ENCODE measurements around the gene POGZ. TPM values are rescaled to one million over a fixed set of nuclear protein-coding genes. Genes with fewer than 3 reads are reported as not detected.
"Not testable (repeated sequence)": the region's sequence is repeated elsewhere in the genome, so short reads cannot be mapped to it uniquely, and the experiment has no call there.

The POGZ gene
- total RNA-seq, 1 donor from 2014 or later: 37.7 TPM

DNA sequence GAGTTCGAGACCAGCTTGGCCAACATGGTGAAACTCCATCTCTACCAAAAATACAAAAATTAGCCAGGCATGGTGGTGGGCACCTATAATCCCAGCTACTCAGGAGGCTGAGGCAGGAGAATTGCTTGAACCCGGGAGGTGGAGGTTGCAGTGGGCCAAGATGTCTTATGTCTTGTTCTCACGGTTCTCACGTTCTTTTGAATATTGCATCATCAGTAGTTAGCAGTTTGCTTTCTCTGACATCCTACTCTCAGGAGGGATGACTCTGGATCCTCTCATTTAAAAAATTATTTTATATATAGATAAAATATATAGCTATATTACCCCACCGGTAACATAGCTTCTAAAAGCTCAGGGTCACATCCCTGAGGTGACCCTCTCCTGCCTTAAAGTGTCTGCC lies 63.0 kb downstream of the POGZ start:
- not testable (repeated sequence) for ATAC-seq; DNase-seq (ENCODE audit: missing footprints)
- intact Hi-C loops (cut with DNase I): loop anchor here (5.0 kb wide), 1 partner anchor 94 kb away; no protein-coding TSS in a partner anchor

DNA sequence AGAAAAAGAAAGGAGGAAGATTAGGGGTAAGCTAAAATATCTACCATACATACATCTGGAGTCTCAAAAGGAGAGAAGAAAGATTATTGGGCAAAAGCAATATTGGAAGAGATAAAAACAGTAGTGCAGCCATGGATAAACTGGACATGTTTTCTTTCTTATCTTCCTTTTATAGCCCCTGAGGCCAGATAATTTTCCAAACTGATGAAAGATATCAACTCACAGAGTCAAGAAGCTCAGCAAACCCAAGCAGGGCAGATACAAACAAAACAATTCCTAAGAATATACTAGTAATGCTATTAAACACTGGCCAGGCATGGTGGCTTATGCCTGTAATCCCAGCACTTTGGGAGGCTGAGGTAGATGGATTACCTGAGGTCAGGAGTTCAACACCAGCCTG lies 65.7 kb downstream of the POGZ start:
- ATAC-seq (no peak), DNase-seq (ENCODE audit: missing footprints) (no peak)
- intact Hi-C loops (cut with DNase I): no loop called here

DNA sequence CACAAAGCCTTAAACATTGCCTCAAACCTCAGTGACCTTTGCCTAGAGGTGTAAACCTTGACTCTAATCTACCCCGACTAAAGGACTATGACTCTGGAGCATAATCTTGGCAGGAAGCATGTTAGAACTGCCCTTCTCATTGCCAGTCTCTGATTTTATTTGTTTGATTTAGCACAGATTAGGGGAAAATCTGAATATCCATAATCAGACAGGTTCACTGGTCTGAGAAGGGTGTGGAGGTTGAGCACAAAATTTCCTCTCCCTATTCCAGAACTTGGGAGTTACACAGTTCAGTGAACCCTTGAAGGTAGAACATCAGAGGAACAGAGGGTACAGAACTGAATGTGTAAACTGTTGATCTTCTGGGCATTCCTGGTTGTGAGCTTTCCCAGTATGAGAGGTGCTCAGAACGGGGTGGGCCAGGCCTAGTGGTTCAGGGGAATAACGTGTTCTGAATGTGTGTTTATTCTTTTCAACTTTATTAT lies 68.2 kb downstream of the POGZ start:
- no peak for ATAC-seq
- no peak for DNase-seq (ENCODE audit: missing footprints)
- intact Hi-C loops (cut with DNase I): no loop called here

DNA sequence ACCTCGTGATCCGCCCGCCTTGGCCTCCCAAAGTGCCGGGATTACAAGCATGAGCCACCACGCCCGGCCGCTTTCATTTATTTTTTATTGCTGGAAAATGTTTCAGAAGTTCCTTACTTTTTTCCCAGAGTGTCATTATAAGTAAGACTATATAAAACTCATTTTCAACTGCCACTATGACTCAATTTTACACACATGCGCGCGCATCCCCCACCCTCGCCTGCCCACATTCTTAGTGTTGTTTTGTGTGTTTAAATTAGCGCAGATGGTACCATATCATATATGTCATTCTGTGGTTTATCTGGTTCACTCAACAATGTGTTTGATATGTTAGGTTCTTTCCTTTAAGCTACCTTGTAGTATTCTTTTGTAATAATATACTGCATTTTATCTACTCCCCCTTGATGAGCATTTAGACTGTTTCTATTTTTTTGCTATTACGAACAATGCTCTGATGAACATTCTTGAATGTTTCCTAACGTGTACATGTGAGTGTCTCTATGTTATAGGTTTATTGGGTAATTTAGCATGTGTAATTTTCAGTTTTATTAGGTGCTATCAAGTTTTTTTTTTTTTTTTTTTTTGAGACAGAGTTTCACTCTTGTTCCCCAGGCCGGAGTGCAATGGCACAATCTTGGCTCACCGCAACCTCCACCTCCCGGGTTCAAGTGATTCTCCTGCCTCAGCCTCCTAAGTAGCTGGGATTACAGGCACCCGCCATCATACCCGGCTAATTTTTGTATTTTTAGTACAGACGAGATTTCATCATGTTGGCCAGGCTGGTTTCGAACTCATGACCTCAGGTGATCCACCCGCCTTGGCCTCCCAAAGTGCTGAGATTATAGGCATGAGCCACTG lies 68.8 kb downstream of the POGZ start:
- ATAC-seq; intact Hi-C loops (cut with DNase I); DNase-seq (ENCODE audit: missing footprints): not testable (repeated sequence)

DNA sequence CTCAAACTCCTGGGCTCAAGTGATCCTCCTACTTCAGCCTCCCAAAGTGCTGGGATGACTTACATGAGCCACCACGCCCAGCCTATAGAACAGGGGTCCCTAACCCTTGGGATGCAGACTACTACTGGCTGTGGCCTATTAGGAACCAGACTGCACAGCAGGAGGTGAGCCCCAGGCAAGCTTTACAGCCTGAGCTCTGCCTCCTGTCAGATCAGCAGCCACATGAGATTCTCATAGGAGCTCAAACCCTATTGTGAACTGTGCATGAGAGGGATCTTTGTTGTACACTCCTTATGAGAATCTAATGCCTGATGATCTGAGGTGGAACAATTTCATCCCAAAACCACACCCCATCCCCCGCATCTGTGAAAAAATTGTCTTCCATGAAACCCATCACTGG lies 73.3 kb downstream of the POGZ start:
- intact Hi-C loops (cut with DNase I): no loop called here
- DNase-seq (ENCODE audit: missing footprints) (no peak), ATAC-seq (no peak)

DNA sequence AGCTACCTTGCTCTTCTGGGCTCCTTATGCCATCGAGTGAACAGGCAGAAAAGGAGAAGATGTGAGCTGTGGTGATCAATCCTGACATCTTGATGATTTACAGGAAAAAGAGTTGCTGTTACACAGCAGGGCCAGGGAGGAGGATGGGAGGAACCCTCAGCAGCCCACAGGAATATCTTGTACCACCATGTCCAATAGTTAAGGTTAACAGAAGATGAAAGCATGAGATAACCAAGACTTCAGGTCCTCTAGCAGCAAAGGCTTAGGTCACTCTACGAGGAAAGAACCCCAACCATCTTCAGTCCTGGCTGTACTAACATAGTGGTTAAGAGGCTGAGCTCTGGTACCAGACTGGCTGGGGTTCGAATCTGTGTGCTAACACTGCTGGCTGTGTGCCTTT lies 74.7 kb downstream of the POGZ start:
- intact Hi-C loops (cut with DNase I): no loop called here
- DNase-seq (ENCODE audit: missing footprints) (no peak), ATAC-seq (no peak)

DNA sequence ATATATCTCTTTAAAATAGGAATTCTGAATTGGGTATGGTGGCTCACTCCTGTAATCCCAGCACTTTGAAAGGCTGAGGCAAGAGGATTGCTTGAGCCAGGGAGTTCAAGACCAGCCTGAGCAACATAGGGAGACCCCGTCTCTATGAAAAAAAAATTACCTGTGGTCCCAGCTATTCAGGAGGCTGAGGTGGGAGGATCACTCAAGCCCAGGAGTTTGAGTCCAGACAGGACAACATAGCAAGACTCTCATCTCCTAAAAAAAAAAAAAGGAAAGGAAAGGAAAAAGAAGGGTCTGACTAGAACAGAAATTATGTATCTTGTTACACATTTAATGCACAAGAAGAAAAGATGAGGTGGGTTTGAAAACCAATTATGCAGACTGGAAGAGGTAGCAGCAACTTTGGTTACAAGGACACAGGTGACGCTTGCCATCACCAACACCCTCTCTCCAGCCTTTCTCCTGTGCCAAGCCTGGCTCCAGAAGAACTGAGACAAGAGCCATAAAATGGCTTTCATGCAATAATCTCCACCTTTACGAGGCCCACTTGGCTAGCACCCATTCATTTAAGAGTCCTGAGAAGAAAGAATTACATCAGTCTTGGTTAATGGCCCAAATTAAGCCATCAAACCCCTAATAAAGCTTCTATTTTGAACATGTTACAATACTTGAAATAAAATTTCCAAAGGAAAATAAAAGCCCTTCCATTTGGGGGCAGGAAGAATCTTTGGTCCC lies 82.0 kb downstream of the POGZ start:
- intact Hi-C loops (cut with DNase I): no loop called here
- ATAC-seq (no peak), DNase-seq (ENCODE audit: missing footprints) (no peak)

DNA sequence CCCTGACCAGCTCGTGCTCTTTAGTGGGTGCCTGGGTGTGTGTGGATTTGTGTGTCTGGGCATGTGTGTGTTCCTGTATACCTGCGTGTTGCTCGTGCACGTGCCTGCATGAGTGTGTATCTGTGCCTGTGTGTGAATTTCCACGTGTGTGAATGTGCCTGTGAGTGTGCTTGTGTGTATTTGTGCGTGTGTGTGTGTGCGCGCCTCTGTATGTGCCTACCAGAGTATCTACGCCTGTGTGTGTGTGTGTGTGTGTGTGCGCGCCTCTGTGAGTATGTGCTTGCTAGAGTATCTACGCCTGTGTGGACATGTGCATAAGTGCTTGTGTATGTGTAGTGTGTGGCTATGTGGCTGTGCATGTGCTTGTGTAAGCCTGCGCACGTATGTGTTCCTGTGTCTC lies 86.1 kb downstream of the POGZ start:
- DNase-seq (ENCODE audit: missing footprints) (no peak), ATAC-seq (no peak)
- intact Hi-C loops (cut with DNase I): no loop called here

DNA sequence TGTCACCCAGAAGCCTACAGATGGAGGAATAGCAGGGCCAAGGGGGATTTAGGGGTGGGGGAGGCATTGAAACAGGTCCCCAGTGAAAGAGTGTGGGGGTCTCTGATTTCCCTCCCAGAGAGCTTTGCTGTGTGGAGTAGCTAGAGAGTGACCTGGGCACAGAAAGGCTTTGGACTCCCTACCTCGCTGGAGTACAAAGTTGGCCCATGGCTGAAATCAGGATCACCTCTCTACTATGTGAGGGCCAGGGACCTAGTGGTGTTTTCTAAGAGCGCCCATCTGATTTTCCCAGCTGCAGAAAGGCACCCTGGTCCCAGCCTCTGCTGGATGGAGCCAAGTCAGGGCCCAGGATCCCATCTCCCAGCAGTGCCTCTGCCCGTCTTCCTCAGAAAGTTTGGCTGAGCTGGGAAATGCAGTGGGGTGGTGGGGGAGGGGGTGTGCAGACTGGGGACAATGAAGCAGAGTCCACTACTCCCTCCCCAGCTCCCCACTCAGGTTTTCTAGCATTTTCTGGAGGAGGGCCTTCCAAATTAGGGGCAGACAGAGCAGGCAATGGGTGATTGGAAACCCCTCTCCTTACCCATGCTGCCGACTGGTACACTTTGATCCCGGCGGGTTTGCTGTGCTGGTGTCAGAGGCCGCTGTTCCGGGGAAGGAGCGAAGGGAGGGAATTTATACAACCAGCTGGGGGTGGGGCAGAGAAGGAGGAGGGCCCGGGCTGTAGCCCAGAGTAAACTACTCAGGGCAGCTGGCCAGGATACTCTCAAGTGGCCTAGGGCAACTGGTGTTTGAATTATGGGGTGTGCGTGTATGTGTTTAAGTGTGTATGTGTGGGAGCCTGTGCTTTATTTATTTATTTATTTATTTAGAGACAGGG lies 87.0 kb downstream of the POGZ start, which contains the start of gene SELENBP1:
SELENBP1 (minus strand) TSS at position 648 of the 877 bp plus-strand sequence; CDS start at position 584, 64 bp downstream.
- peak; percentile 88 for DNase-seq (ENCODE audit: missing footprints)
- ATAC-seq: peak; percentile 86
- intact Hi-C loops (cut with DNase I): loop anchor here (1.0 kb wide), 1 partner anchor 27 kb away; the partner anchor contains the start of gene PSMB4

DNA sequence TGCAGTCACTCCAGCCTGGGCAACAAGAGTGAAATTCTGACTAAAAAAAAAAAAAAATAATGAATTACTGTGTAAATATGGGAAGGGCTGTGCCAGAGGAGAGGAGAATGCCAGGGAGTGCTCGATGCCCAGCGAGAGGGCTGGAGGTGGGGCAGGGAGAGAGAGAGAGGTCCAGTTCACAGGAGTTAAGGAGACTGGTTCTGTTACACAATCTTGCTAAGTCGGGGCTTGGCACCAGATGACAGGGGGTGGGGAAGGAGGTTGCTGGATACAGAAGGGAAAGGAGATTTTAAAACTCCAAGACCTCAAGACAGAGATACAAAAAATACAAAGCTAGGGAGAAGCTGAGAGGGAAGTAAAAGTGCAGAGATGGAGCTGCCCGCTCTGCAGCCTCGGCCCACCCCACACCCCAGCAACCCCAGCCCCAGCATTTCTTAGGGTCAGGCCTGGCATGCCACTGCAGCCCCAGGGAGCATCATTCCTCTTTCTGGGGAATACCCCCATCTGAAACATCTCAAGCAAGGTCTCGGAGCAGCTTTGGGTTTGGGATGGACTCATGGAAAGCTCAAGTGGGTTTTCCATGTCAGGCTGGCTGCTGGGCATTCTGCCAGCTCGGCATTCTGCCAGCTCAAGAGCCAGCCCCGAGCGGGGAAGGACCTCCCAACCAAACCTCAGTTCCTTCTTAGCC lies 87.8 kb downstream of the POGZ start:
- intact Hi-C loops (cut with DNase I): loop anchor here (1.0 kb wide), 1 partner anchor 28 kb away; the partner anchor contains the start of gene PSMB4
- DNase-seq (ENCODE audit: missing footprints): peak; percentile 76
- ATAC-seq: peak; percentile 45

DNA sequence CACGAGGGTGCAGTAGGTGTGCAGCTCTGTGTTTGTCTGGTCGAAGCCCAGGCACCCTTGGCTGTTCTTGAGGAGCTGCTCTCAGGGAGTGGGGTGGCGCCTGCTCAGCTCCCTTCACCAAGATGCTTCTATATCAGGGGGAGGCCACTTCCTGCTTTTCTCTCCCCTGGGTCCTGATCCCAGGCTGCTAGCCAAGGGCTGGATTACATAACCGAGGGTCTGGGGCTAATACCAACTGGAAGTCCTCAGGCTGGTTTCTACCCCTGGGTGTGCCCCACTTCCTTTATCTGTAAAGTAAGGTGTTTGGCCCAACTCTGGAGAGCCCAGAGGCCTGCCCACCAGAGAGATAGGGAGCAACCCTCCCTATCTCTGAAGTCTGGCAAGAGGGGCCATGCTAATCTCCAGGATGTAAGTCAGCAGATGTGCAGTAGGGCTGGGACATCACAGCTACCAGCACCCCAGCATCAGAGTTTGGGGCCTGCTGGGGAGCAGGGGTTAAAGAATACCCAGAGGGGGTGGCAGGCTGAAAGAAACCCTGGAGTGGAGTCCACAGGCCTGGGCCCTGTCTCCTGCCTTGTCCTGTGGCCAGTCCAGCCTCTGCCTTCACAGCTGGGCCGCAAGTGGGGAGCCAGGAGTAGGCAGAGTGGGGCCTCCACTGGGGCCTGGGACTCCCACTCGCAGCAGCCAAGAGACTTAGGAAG lies 88.9 kb downstream of the POGZ start:
- ATAC-seq: peak; percentile 52
- intact Hi-C loops (cut with DNase I): no loop called here
- no peak for DNase-seq (ENCODE audit: missing footprints)

DNA sequence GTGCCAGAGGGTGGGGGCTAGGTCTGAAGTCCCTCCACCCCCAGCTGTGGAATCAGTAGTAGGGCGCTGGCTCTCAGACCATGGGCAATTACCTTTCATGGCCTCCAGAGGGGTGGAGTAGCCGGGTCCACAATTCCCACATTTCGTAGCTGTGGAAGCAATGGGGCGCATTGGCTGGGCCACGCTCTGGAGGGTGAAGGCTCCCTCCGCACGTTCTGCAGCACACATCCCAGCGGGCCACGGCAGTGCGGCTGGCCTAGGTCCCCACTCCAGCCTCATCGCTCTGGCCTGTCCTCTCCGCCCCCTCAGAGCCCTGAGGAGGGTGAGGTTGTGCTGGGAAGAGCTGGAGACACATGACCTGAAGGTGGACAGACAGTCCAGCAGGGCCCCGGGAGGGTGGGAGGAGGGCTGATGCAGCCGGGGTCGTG lies 89.7 kb downstream of the POGZ start:
- DNase-seq (ENCODE audit: missing footprints) (no peak), ATAC-seq (no peak)
- intact Hi-C loops (cut with DNase I): no loop called here

DNA sequence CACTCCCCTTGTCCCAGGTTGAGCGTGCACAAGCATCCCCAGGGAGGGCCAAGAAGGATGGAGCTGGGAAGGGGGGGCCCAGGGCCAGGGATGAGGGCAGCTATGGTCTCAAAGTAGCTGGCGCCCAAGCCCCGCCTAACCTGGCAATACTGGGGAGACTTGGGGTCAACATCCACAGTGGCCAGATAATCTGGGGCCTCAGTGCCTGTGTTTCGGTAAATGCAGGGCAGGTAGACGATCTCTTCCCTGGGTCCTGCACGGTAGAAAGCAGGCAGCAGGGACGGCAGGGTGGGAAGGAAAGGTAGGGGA lies 90.0 kb downstream of the POGZ start:
- no peak for ATAC-seq
- intact Hi-C loops (cut with DNase I): no loop called here
- no peak for DNase-seq (ENCODE audit: missing footprints)

DNA sequence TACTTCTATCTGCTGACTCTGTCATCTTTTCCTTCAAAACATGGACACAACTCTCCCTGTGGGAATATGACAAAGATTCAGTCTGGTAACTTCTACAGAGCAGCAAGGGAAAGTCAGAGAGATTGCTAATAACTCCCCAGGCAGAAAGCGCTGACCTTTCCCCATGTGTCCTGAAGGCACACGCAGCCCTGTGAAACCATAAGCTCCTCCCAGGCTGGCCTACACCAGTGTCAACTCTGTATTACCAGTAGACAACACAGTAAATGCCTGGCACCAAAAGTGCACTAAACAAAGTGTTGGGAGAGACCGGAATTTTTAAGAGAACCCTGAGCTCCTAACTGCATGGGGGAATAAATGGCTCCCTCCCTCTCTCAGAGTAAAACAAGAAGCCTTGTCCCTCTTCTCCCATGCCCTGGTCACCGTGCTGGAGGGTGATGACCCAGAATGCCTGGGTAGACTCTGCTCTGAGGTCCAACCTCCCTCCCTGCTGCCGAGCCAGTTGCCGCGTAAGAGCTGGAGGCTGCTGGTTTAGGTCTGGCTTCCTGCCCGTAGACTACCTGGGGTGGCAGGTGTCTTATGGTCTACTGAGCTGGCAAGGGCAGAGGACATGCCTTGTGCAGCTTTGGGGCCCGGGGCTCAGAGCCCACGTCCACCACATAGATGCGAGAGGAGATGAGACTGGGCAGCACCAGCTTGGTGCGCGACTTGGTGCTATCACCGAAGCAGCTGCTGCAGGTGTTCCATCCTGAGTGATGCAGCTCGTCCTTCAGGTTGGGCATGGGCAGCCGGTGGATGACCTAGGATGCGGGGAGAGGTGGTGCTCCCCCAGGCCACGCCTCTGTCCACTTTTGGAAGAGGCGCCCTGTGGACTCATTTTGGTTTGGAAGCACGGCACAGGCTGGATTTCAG lies 90.6 kb downstream of the POGZ start:
- ATAC-seq (no peak), DNase-seq (ENCODE audit: missing footprints) (no peak)
- intact Hi-C loops (cut with DNase I): no loop called here

DNA sequence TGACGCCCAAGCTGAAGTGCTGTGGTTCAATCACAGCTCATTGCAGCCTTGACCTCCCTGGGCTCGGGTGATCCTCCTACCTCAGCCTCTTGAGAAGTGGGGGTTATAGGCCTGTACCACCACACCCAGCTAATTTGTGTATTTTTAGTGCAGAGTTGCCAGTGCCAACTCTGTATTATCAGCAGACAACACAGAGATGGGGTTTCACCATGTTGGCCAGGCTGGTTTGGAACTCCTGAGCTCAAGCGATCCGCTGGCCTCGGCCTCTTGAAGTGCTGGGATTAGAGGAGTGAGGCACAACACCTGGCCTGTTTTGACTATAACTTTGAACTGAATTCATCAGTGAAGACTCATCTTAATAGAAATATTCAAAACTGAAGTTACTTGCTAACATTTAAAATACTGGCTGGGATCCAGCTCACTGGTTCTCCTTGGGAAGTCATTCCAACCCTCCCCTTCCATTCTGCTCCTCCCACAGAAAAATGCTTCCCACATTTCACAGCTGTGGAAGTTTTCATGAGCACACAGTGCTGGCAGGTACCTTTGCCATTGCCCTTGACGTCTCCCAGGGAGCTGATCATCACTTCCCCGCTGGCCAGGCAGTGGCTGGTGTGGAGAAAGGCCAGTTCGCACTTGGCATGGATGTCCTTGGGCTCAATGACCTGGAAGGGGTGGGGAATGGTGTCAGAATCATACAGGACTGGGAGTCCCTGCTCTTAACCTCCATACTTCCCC lies 91.5 kb downstream of the POGZ start:
- intact Hi-C loops (cut with DNase I): no loop called here
- ATAC-seq: peak; percentile 37
- no peak for DNase-seq (ENCODE audit: missing footprints)

DNA sequence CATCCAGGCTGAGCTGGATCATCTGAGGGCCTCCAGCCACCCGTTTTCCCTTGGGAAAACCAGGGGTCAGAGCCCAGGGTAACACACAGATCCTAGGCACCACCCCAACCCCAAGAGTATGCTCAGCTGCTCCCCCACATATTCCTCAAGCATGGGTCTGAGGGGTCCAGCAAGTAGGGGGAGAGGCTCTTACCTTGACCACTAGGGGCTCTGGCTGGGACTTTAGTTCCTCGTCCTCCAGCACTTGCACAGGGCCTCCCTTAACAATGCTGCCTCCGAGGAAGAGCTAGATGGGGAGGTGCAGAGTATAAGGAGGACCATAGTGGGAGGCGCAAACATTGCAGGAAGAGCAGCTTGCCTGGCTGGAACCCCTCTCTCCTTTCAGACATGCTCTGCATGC lies 94.3 kb downstream of the POGZ start:
- DNase-seq (ENCODE audit: missing footprints) (no peak), ATAC-seq (no peak)
- intact Hi-C loops (cut with DNase I): no loop called here

All from Right ventricle myocardium inferior (tissue), 1 donor.